Naive thymus-derived CD4-positive, alpha-beta T cell (primary cell): Measurements from ENCODE around the gene DNASE1. TPM values are rescaled to one million over a fixed set of nuclear protein-coding genes. Genes with fewer than 3 reads are reported as not detected.

Source experiments
- ATAC-seq: fragments of 150-1000 bp; cut with Tn5 transposase; 2 replicates; pipeline ENCODE4 v1.10.0; 2021; ENCODE audit warnings: mild to moderate bottlenecking, moderate library complexity
- CTCF ChIA-PET: fragments of 350-600 bp; sonication (Branson Sonifier 250); formaldehyde crosslinking; loops from one replicate; lab custom pipeline; 2021; ENCODE audit warnings: antibody characterized with exemption; lab: Charles Lee
- POLR2A ChIA-PET: fragments of 350-600 bp; sonication (Branson Sonifier 250); formaldehyde crosslinking; loops from one replicate; lab custom pipeline; 2021; ENCODE audit warnings: antibody characterized with exemption, inconsistent platforms; lab: Charles Lee
- DNase-seq, 9 donors: peaks; one replicate each; pipeline versions ENCODE4 v3.0.0 to v3.0.0-alpha.2; 2020 to 2022; ENCODE audit warnings: mixed read lengths in 1 of 9
- H3K27ac ChIP-seq: one replicate; pipeline ENCODE4 v1.7.0; 2013; ENCODE audit warnings: mild to moderate bottlenecking, low read depth, low read length, moderate library complexity
- H3K27me3 ChIP-seq, 2 donors: one replicate each; pipeline ENCODE4 v1.7.0; 2013; ENCODE audit warnings: low read length in 2 of 2, mild to moderate bottlenecking in 2 of 2, moderate library complexity in 2 of 2; ENCODE audit not compliant: control insufficient read depth in 2 of 2, insufficient read depth in 2 of 2
- H3K36me3 ChIP-seq, 3 experiments: 1 replicate in 2 of 3; 2 replicates in 1 of 3; pipeline ENCODE4 v1.7.0; 2013; ENCODE audit warnings: low read length in 3 of 3, mild to moderate bottlenecking in 3 of 3, moderate library complexity in 1 of 3; ENCODE audit not compliant: insufficient read depth in 3 of 3, control insufficient read depth in 2 of 3
- H3K4me1 ChIP-seq, 2 donors: one replicate each; pipeline ENCODE4 v1.7.0; 2013; ENCODE audit warnings: low read length in 2 of 2, mild to moderate bottlenecking in 2 of 2, moderate library complexity in 1 of 2; ENCODE audit not compliant: control insufficient read depth in 2 of 2, insufficient read depth in 2 of 2
- H3K4me3 ChIP-seq: 2 replicates; pipeline ENCODE4 v1.7.0; 2013; ENCODE audit warnings: mild to moderate bottlenecking, low read length
- H3K9me3 ChIP-seq, 3 experiments: 1 replicate in 2 of 3; 2 replicates in 1 of 3; pipeline ENCODE4 v1.7.0; 2013; ENCODE audit warnings: low read length in 3 of 3; ENCODE audit not compliant: control insufficient read depth in 2 of 3
- H3K27ac Mint-ChIP-seq, 9 donors: one replicate each; pipeline ENCODE4 v1.8.0; 2020 to 2022; ENCODE audit warnings: mixed read lengths in 9 of 9, mild to moderate bottlenecking in 8 of 9, moderate library complexity in 5 of 9, inconsistent platforms in 2 of 9
- H3K27me3 Mint-ChIP-seq, 5 donors: one replicate each; pipeline ENCODE4 v1.8.0; 2021 to 2022; ENCODE audit warnings: mixed read lengths in 5 of 5, mild to moderate bottlenecking in 1 of 5
- H3K36me3 Mint-ChIP-seq, 5 donors: one replicate each; pipeline ENCODE4 v1.8.0; 2020 to 2022; ENCODE audit warnings: mixed read lengths in 5 of 5, mild to moderate bottlenecking in 3 of 5, inconsistent platforms in 1 of 5
- H3K4me1 Mint-ChIP-seq, 7 donors: one replicate each; pipeline ENCODE4 v1.8.0; 2020 to 2022; ENCODE audit warnings: mixed read lengths in 7 of 7, mild to moderate bottlenecking in 3 of 7, inconsistent platforms in 1 of 7
- H3K4me3 Mint-ChIP-seq, 10 donors: one replicate each; pipeline ENCODE4 v1.8.0; 2020 to 2022; ENCODE audit warnings: mild to moderate bottlenecking in 10 of 10, mixed read lengths in 10 of 10, moderate library complexity in 6 of 10, inconsistent platforms in 2 of 10
- H3K9me3 Mint-ChIP-seq, 11 donors: one replicate each; pipeline ENCODE4 v1.8.0; 2020 to 2022; ENCODE audit warnings: mixed read lengths in 11 of 11, mild to moderate bottlenecking in 4 of 11, inconsistent platforms in 1 of 11, moderate library complexity in 1 of 11
- intact Hi-C, 2 donors: fragments of 100-400 bp; cut with micrococcal nuclease; formaldehyde crosslinking; loops; one replicate each; pipeline ENCODE4 v1.15.1; 2023
- polyA plus RNA-seq, 2 donors: library from polyadenylated mRNA; unstranded; fragments of 300-500 nt; fragmentation: Illumina TruSeq; gene quantifications; one replicate each; pipeline ENCODE4 v1.2.3, GENCODE V29; 2021
- total RNA-seq, 6 experiments: library from RNA in 5 of 6; stranded (reverse) in 5 of 6; gene quantifications; 1 replicate in 5 of 6; 2 replicates in 1 of 6; pipeline ENCODE4 v1.2.3 and lab custom pipeline; 2021 to 2026

Gene DNASE1
- total and polyA plus RNA-seq, 7 experiments from 2014 or later = 5.6 to 59.6 (median 35.9) TPM

DNA sequence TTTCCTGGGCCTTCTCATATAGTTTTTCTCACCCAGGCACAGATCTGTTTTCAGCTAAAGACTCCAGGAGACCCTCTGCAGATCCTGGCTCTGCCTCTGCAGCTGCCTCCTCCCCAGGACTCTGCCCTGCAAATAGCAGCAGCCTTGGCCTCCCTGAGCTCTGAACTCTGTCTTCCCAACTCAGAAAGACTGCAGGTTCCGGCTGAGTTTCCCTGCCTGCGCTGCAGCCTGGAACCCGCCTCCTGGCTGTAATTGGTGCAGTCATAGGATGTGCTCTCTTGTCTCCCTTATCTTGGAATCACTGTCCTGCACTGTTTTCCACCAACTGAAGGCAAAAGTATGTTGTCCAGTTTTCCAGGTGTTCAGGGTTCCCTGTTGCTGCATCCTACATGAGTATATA, 14.3 kb upstream of the DNASE1 start:
- no peaks in the 10 kb centered on the region for H3K27me3 Mint-ChIP-seq
- peak overlapping the region in 1 of 9 donors; percentile 22 for H3K27ac Mint-ChIP-seq
- DNase-seq (no peak), ATAC-seq (no peak)
- H3K9me3 Mint-ChIP-seq = no peaks in the 10 kb centered on the region
- H3K4me3 ChIP-seq = no peak overlapping the region
- peaks cover 0 to 19% (median 8%) of the 10 kb centered on the region in 5 donors for H3K36me3 Mint-ChIP-seq
- intact Hi-C loops = no loop called here
- peaks cover 0 to 35% (median 3%) of the 10 kb centered on the region in 3 experiments for H3K36me3 ChIP-seq
- H3K4me1 ChIP-seq = peaks cover 4 to 13% of the 10 kb centered on the region in 2 donors
- no peak overlapping the region for H3K4me3 Mint-ChIP-seq
- ChIA-PET CTCF (no interaction called here), POLR2A (no interaction called here)
- H3K27ac ChIP-seq = no peak overlapping the region
- H3K4me1 Mint-ChIP-seq = peaks cover 28 to 46% (median 37%) of the 10 kb centered on the region in 7 donors
- no peaks in the 10 kb centered on the region for H3K9me3 ChIP-seq
- no peaks in the 10 kb centered on the region for H3K27me3 ChIP-seq

DNA sequence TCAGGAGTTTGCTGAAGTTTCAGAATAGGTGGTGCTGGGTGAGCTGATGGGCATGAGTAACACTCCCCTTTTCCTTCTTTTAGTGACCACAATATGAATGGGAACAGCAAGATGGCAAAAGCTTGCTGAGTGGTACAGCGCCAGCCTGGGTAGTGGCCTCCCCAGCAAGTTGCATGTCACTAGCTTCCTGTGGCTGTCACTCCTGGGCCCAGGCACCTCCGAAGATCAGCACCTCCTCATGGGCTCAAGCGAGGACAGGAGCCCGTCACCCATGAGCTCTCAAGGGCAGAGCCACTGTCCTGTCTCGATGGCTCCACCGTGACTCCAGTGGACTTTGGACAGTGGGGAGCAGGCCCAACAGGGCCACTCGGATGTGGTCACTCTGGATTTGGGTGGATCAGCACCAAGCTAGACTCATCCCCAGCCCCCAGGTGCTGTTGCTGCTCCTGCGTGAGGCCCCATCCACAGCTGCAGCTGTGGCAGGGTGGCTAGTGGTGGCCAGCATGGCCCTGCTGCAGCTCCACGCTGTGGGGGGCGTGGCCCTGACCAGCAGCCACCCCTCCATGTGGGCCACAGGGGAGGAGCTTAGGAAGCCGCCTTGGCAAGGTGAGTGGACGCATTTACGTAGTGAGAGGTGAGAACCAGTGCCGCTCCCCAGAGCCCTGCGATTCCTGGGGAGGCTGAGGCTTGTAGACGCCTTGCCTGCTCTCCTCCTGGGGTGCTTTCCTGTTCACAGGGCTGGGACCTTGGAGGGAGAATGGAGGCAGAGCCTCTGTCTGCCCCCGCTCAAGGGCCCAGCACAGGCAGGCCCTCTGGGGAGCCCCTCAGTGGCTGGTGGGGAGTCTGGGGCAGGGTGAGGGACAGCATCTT, 13.6 kb upstream of the DNASE1 start:
- DNase-seq = no peak
- Histone ChIP-seq H3K36me3 (peaks cover 0 to 41% (median 3%) of the 10 kb centered on the region in 3 experiments), H3K27me3 (no peaks in the 10 kb centered on the region), H3K27ac (no peak overlapping the region), H3K4me3 (no peak overlapping the region), H3K9me3 (no peaks in the 10 kb centered on the region), H3K4me1 (peaks cover 4 to 13% of the 10 kb centered on the region in 2 donors)
- Mint-ChIP-seq H3K36me3 (peaks cover 0 to 14% (median 7%) of the 10 kb centered on the region in 5 donors), H3K9me3 (no peaks in the 10 kb centered on the region), H3K27me3 (no peaks in the 10 kb centered on the region), H3K27ac (no peak overlapping the region), H3K4me3 (no peak overlapping the region), H3K4me1 (peaks cover 23 to 39% (median 31%) of the 10 kb centered on the region in 7 donors)
- POLR2A ChIA-PET = interaction anchor here (0.6 kb wide), 1 partner anchor 484 kb away, joined by 6 read pairs; no protein-coding TSS in a partner anchor
- CTCF ChIA-PET = no interaction called here
- no peak for ATAC-seq
- intact Hi-C loops = no loop called here

DNA sequence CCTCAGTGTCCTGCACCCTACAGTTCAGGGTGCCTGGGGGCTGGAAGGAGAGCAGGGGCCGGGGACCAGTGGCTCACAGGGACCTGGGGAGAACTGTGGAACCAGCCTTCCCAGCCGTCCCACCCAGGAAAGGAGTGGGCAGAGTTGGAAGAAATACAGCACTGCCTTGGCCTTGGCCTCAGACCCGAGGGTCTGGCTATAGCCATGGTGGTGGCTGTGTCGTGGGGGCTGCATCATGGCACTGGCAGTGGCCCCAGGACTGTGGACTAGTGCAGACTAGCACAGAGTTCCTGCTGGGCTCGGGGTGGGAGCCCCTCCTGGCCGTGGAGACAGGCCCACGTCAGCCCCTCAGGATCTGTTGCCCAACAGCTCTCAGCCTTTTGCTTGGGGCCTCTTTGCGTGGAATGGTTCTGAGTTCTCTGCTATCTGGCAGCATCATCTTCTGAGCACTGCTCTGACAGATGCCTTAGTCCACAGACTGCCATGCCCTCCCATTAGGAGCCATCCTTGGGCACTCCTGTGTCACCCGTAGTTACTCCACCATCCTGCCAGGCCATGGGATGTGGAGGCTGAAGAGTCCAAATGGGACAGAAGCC, 12.6 kb upstream of the DNASE1 start:
- Histone ChIP-seq H3K36me3 (peaks cover 0 to 45% (median 3%) of the 10 kb centered on the region in 3 experiments), H3K27ac (no peak overlapping the region), H3K4me3 (no peak overlapping the region), H3K27me3 (no peaks in the 10 kb centered on the region), H3K9me3 (no peaks in the 10 kb centered on the region), H3K4me1 (peaks cover 4 to 11% of the 10 kb centered on the region in 2 donors)
- no peak overlapping the region for H3K27ac Mint-ChIP-seq
- no peaks in the 10 kb centered on the region for H3K9me3 Mint-ChIP-seq
- peaks cover 0 to 11% (median 4%) of the 10 kb centered on the region in 5 donors for H3K36me3 Mint-ChIP-seq
- H3K27me3 Mint-ChIP-seq = no peaks in the 10 kb centered on the region
- POLR2A ChIA-PET = interaction anchor here (0.6 kb wide), 1 partner anchor 101 kb away, joined by 3 read pairs; no protein-coding TSS in a partner anchor
- no peak for ATAC-seq
- intact Hi-C loops = no loop called here
- DNase-seq = no peak
- no peak overlapping the region for H3K4me3 Mint-ChIP-seq
- peaks cover 21 to 29% (median 23%) of the 10 kb centered on the region in 7 donors for H3K4me1 Mint-ChIP-seq
- CTCF ChIA-PET = interaction anchor here (0.6 kb wide), 1 partner anchor 15 kb away, joined by 3 read pairs; no protein-coding TSS in a partner anchor

DNA sequence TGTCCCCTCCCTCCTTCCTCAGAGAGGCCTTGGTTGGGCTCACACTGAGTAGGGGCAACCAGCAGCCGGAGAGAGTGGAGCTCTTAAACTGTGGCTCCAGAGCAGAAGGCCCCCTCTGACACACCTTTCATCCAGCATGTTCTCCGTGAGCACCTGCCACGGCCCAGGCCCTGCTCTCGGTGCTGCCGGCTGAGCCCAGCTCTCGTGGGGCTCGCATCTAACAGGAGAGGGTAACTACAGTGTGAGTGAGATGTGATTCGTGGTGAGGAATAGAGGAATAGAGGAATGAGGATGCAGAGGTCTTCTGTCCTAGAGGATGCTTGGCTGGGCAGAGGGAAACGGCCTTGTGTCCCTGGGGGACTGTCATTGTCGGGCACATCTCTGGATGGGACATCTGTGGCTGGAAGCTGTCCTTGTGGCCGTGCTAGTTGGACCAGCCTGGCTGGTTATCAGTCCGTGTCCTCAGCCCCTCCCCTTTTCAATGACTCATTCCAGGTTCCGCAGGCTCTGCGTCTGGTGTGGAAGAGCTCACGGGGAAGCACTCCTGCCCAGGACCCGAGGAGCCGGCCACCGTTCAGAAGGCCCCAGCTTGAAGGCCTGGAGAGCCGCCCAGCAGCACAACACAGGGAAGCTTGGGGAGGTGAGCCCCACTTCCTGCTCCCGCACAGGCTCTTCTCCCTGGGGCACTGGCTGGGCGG, 11.9 kb upstream of the DNASE1 start:
- no peak for ATAC-seq
- H3K27ac Mint-ChIP-seq = no peak overlapping the region

DNA sequence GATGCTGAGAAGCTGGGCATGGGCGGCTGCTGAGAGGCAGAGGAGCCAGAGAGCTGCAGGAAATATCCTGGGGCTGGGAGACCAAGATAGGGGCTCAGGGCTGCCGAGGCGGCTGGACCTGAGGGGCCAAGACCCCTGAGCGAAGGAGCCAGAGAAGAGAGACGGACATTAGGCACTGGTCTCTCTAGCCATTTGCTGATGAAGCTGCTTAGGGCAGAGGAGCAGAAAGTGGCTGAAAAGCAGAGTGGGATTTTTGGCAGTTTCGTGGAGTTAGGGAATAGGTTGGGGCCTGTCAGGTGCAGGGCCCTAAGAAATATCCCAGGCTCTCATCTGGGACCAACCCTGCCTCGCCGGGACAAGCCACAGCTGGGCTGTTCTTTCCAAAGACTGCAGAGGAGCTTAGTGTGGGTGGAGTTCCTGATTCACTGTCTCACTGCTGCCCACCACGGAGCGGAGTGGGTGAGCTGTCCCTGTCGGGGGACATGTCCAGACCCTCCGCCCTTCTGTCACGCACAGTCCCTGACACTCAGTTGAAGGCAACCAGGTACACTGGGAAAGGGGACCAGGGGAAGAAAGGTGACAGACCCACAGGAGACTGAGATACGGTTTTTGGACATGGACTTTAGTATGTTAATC, 11.3 kb upstream of the DNASE1 start:
- H3K27ac Mint-ChIP-seq = no peak overlapping the region
- H3K27me3 Mint-ChIP-seq = no peaks in the 10 kb centered on the region
- Histone ChIP-seq H3K27ac (no peak overlapping the region), H3K9me3 (no peaks in the 10 kb centered on the region), H3K36me3 (peaks cover 0 to 45% (median 3%) of the 10 kb centered on the region in 3 experiments), H3K4me3 (no peak overlapping the region), H3K27me3 (no peaks in the 10 kb centered on the region), H3K4me1 (no peaks in the 10 kb centered on the region)
- ChIA-PET POLR2A (interaction anchor here (0.6 kb wide), 1 partner anchor 988 kb away, joined by 4 read pairs; no protein-coding TSS in a partner anchor), CTCF (no interaction called here)
- peaks cover 0 to 11% (median 4%) of the 10 kb centered on the region in 5 donors for H3K36me3 Mint-ChIP-seq
- peak in 1 of 9 donors; percentile 8 for DNase-seq
- intact Hi-C loops = no loop called here
- ATAC-seq = no peak
- H3K4me3 Mint-ChIP-seq = no peak overlapping the region
- no peaks in the 10 kb centered on the region for H3K9me3 Mint-ChIP-seq
- peaks cover 8 to 16% (median 11%) of the 10 kb centered on the region in 7 donors for H3K4me1 Mint-ChIP-seq

More for the DNA sequence above, 11.9 kb upstream of the DNASE1 start:
- Histone ChIP-seq H3K9me3 (no peaks in the 10 kb centered on the region), H3K4me1 (peaks cover 0 to 4% of the 10 kb centered on the region in 2 donors), H3K27ac (no peak overlapping the region), H3K36me3 (peaks cover 0 to 45% (median 3%) of the 10 kb centered on the region in 3 experiments), H3K4me3 (no peak overlapping the region), H3K27me3 (no peaks in the 10 kb centered on the region)
- Mint-ChIP-seq H3K4me1 (peaks cover 15 to 23% (median 17%) of the 10 kb centered on the region in 7 donors), H3K4me3 (no peak overlapping the region), H3K9me3 (no peaks in the 10 kb centered on the region), H3K36me3 (peaks cover 0 to 11% (median 4%) of the 10 kb centered on the region in 5 donors), H3K27me3 (no peaks in the 10 kb centered on the region)
- intact Hi-C loops = no loop called here
- ChIA-PET CTCF (no interaction called here), POLR2A (no interaction called here)
- DNase-seq = no peak

DNA sequence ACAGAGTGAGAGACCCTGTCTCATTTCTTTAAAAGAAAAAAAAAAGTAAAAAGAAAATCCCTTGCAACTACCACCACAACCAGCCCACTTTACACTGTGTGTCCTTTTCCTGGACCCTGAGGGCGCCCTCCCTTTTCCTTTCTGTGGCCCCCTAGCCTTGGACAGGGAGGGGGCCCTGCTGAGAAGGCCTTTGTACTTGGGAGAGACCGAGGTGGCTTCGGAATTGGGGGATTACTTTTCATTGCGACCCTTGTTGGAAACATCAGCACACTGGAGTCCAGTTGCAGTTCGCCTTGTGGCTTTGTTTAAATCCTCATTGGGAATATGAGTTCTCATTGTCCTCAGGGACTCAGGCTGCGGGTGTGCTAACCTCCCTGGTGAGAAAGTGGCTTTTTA, 9.4 kb upstream of the DNASE1 start:
- Mint-ChIP-seq H3K27me3 (no peaks in the 10 kb centered on the region), H3K9me3 (no peaks in the 10 kb centered on the region), H3K36me3 (peaks cover 0 to 11% (median 4%) of the 10 kb centered on the region in 5 donors), H3K4me3 (no peak overlapping the region), H3K27ac (no peak overlapping the region), H3K4me1 (peaks cover 0 to 4% (median 4%) of the 10 kb centered on the region in 7 donors)
- POLR2A ChIA-PET = no interaction called here
- Histone ChIP-seq H3K27ac (no peak overlapping the region), H3K27me3 (no peaks in the 10 kb centered on the region), H3K4me1 (no peaks in the 10 kb centered on the region), H3K36me3 (peaks cover 0 to 45% (median 3%) of the 10 kb centered on the region in 3 experiments), H3K9me3 (no peaks in the 10 kb centered on the region), H3K4me3 (no peak overlapping the region)
- CTCF ChIA-PET = no interaction called here
- no peak for DNase-seq
- intact Hi-C loops = no loop called here
- no peak for ATAC-seq
